ENCODE measurements around the gene TM9SF1. TPM values are rescaled to one million over a fixed set of nuclear protein-coding genes. Genes with fewer than 3 reads are reported as not detected.

Gene TM9SF1
- total and polyA plus RNA-seq, 2 of the 13 experiments (the other 11 are each of a cell fraction or from before 2014, with no cell fraction given) = 83.2 to 110 TPM

DNA sequence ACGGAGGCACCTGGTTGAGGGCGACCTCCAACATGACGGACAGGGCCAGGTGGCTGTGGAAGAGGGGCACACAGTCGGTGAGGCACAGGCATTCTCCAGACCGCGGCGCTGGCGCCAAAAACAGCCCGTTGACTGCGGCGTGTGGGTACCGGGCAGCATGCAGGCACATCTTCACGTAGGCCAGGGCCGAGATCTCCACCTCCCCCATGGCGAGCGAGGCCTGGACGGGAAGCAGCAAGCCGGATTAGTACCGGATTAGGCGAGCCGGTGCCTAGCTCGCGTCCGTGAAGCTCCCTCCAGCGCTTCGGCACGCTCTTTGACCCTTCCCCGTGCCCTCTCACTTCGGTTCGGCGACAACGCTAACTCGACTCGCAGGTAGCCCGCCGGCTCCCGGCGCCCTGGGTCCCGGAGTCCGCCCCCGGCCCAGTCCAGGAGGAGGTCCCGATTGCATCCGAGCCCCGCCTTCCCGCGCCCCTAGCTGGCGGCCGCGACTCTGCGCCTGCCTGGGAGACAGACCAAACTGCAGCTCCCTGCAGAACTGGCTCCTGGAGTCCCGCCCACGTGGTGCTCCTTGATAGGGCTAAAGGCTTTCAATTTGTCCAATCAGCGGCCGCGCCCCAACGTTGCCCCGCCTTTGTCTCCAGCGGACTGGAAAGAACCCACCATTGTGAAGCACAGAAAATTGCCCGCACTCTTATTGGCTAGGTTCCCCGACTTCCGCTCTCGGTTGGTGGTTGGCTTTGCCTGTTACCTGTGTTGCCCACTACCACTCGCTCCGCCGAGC, 54.0 kb downstream of the TM9SF1 start, which contains the start of gene EMC9 (continued):
- TF ChIP-seq, protein P1, sequence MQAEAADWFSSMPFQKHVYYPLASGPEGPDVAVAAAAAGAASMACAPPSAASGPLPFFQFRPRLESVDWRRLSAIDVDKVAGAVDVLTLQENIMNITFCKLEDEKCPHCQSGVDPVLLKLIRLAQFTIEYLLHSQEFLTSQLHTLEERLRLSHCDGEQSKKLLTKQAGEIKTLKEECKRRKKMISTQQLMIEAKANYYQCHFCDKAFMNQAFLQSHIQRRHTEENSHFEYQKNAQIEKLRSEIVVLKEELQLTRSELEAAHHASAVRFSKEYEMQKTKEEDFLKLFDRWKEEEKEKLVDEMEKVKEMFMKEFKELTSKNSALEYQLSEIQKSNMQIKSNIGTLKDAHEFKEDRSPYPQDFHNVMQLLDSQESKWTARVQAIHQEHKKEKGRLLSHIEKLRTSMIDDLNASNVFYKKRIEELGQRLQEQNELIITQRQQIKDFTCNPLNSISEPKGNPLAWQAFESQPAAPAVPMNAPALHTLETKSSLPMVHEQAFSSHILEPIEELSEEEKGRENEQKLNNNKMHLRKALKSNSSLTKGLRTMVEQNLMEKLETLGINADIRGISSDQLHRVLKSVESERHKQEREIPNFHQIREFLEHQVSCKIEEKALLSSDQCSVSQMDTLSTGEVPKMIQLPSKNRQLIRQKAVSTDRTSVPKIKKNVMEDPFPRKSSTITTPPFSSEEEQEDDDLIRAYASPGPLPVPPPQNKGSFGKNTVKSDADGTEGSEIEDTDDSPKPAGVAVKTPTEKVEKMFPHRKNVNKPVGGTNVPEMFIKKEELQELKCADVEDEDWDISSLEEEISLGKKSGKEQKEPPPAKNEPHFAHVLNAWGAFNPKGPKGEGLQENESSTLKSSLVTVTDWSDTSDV (CRISPR knock-in tag; IDR thresholded peaks at IDR 0.05) = no peak
- no peak for TF ChIP-seq GABPA (IDR thresholded peaks at IDR 0.05; ENCODE audit: low read depth, low read length)
- TF ChIP-seq GABPA (CRISPR knock-in tag; IDR thresholded peaks at IDR 0.05; ENCODE audit: low read depth) = no peak
- TF ChIP-seq NONO (IDR thresholded peaks at IDR 0.05) = no peak
- TF ChIP-seq NONO (CRISPR knock-in tag; conservative IDR thresholded peaks at IDR 0.05) = no peak
- peak; percentile 97 for TF ChIP-seq KLF15 (CRISPR knock-in tag; IDR thresholded peaks at IDR 0.05; ENCODE audit: borderline replicate concordance)
- peak; percentile 99 for TF ChIP-seq RFXAP (CRISPR knock-in tag; IDR thresholded peaks at IDR 0.05; ENCODE audit: borderline replicate concordance)
- peak; percentile 2; the same call in 1 of the 2 replicates for TF ChIP-seq NKX3-1 (CRISPR knock-in tag; IDR thresholded peaks at IDR 0.05)
- no peak for TF ChIP-seq ZNF562 (CRISPR knock-in tag; IDR thresholded peaks at IDR 0.05; ENCODE audit: borderline replicate concordance)
- TF ChIP-seq, protein P2, sequence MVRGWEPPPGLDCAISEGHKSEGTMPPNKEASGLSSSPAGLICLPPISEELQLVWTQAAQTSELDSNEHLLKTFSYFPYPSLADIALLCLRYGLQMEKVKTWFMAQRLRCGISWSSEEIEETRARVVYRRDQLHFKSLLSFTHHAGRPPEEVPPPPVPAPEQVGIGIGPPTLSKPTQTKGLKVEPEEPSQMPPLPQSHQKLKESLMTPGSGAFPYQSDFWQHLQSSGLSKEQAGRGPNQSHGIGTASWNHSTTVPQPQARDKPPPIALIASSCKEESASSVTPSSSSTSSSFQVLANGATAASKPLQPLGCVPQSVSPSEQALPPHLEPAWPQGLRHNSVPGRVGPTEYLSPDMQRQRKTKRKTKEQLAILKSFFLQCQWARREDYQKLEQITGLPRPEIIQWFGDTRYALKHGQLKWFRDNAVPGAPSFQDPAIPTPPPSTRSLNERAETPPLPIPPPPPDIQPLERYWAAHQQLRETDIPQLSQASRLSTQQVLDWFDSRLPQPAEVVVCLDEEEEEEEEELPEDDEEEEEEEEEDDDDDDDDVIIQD (CRISPR knock-in tag; IDR thresholded peaks at IDR 0.05; ENCODE audit: low read depth) = peak; percentile 97
- TF ChIP-seq ZNF33B (CRISPR knock-in tag; IDR thresholded peaks at IDR 0.05) = peak; percentile 66; the same call in 1 of the 2 replicates
- TF ChIP-seq JUNB (CRISPR knock-in tag; IDR thresholded peaks at IDR 0.05; ENCODE audit: borderline replicate concordance) = no peak
- TF ChIP-seq IRF9 (CRISPR knock-in tag; IDR thresholded peaks at IDR 0.05; ENCODE audit: borderline replicate concordance) = peak; percentile 96; the same call in 1 of the 2 replicates
- TF ChIP-seq ZBTB42 (CRISPR knock-in tag; IDR thresholded peaks at IDR 0.05) = peak; percentile 97
- no peak; the same call in 1 of the 2 replicates for TF ChIP-seq KAT7 (CRISPR knock-in tag; IDR thresholded peaks at IDR 0.05; ENCODE audit: borderline replicate concordance)
- no peak; the same call in 1 of the 2 replicates for TF ChIP-seq ZNF567 (CRISPR knock-in tag; IDR thresholded peaks at IDR 0.05; ENCODE audit: borderline replicate concordance)
- no peak for TF ChIP-seq ZNF670 (CRISPR knock-in tag; IDR thresholded peaks at IDR 0.05; ENCODE audit: borderline replicate concordance)
- TF ChIP-seq ZNF839 (CRISPR knock-in tag; IDR thresholded peaks at IDR 0.05; ENCODE audit: borderline replicate concordance) = peak; percentile 95; the same call in 1 of the 2 replicates
- no peak for TF ChIP-seq TEAD3 (CRISPR knock-in tag; optimal IDR thresholded peaks at IDR 0.05; ENCODE audit: borderline replicate concordance)
